ENCODE measurements around the gene ALPK3. TPM values are rescaled to one million over a fixed set of nuclear protein-coding genes. Genes with fewer than 3 reads are reported as not detected.

Gene ALPK3
- polyA plus RNA-seq, 4 donors: 13.7 to 17.4 (median 15.9) TPM

- DNase-seq (ENCODE audit: low read depth in 4 of 4, low spot score in 3 of 4): no peak
Measured at GRCh38 chr15:84795186-84795585, 22.0 kb upstream of the ALPK3 start.

GRCh38 chr15:84797212-84797611, 19.9 kb upstream of the ALPK3 start:
- DNase-seq (ENCODE audit: low read depth in 4 of 4, low spot score in 3 of 4): no peak

GRCh38 chr15:84797801-84798200, 19.4 kb upstream of the ALPK3 start:
- no peak for DNase-seq (ENCODE audit: low read depth in 4 of 4, low spot score in 3 of 4)

GRCh38 chr15:84798436-84798946, 18.7 kb upstream of the ALPK3 start:
- no peak for DNase-seq (ENCODE audit: low read depth in 4 of 4, low spot score in 3 of 4)

GRCh38 chr15:84799511-84800187, 17.5 kb upstream of the ALPK3 start:
- no peak for DNase-seq (ENCODE audit: low read depth in 4 of 4, low spot score in 3 of 4)

GRCh38 chr15:84800365-84800806, 16.8 kb upstream of the ALPK3 start:
- no peak for DNase-seq (ENCODE audit: low read depth in 4 of 4, low spot score in 3 of 4)

- no peak for DNase-seq (ENCODE audit: low read depth in 4 of 4, low spot score in 3 of 4)
Measured at GRCh38 chr15:84804005-84804900, 12.9 kb upstream of the ALPK3 start.

- DNase-seq (ENCODE audit: low read depth in 4 of 4, low spot score in 3 of 4): no peak
Measured at GRCh38 chr15:84805221-84805620, 11.9 kb upstream of the ALPK3 start.

GRCh38 chr15:84807228-84807627, 9.9 kb upstream of the ALPK3 start:
- DNase-seq (ENCODE audit: low read depth in 4 of 4, low spot score in 3 of 4): no peak

- DNase-seq (ENCODE audit: low read depth in 4 of 4, low spot score in 3 of 4): no peak
Measured at GRCh38 chr15:84810073-84810840, 6.9 kb upstream of the ALPK3 start.

GRCh38 chr15:84811151-84811550, 6.0 kb upstream of the ALPK3 start:
- DNase-seq (ENCODE audit: low read depth in 4 of 4, low spot score in 3 of 4): no peak

- DNase-seq (ENCODE audit: low read depth in 4 of 4, low spot score in 3 of 4): no peak
Measured at GRCh38 chr15:84811828-84812227, 5.3 kb upstream of the ALPK3 start.

GRCh38 chr15:84812842-84813241, 4.3 kb upstream of the ALPK3 start:
- DNase-seq (ENCODE audit: low read depth in 4 of 4, low spot score in 3 of 4): no peak

GRCh38 chr15:84813435-84813834, 3.7 kb upstream of the ALPK3 start:
- no peak for DNase-seq (ENCODE audit: low read depth in 4 of 4, low spot score in 3 of 4)

GRCh38 chr15:84813931-84814330, 3.2 kb upstream of the ALPK3 start:
- DNase-seq (ENCODE audit: low read depth in 4 of 4, low spot score in 3 of 4): no peak

- DNase-seq (ENCODE audit: low read depth in 4 of 4, low spot score in 3 of 4): no peak
Measured at GRCh38 chr15:84814916-84815315, 2.2 kb upstream of the ALPK3 start.

- DNase-seq (ENCODE audit: low read depth in 4 of 4, low spot score in 3 of 4): no peak
Measured at GRCh38 chr15:84817466-84818081, 418 bp downstream of the ALPK3 start.

- no peak for DNase-seq (ENCODE audit: low read depth in 4 of 4, low spot score in 3 of 4)
Measured at GRCh38 chr15:84818261-84819131, 1.3 kb downstream of the ALPK3 start.

GRCh38 chr15:84819291-84819768, 2.2 kb downstream of the ALPK3 start:
- no peak for DNase-seq (ENCODE audit: low read depth in 4 of 4, low spot score in 3 of 4)
